Measurements from ENCODE around the gene PPOX.
A peak's percentile ranks its signal among the peaks of the same experiment; 100 is the strongest.

Gene PPOX

DNA sequence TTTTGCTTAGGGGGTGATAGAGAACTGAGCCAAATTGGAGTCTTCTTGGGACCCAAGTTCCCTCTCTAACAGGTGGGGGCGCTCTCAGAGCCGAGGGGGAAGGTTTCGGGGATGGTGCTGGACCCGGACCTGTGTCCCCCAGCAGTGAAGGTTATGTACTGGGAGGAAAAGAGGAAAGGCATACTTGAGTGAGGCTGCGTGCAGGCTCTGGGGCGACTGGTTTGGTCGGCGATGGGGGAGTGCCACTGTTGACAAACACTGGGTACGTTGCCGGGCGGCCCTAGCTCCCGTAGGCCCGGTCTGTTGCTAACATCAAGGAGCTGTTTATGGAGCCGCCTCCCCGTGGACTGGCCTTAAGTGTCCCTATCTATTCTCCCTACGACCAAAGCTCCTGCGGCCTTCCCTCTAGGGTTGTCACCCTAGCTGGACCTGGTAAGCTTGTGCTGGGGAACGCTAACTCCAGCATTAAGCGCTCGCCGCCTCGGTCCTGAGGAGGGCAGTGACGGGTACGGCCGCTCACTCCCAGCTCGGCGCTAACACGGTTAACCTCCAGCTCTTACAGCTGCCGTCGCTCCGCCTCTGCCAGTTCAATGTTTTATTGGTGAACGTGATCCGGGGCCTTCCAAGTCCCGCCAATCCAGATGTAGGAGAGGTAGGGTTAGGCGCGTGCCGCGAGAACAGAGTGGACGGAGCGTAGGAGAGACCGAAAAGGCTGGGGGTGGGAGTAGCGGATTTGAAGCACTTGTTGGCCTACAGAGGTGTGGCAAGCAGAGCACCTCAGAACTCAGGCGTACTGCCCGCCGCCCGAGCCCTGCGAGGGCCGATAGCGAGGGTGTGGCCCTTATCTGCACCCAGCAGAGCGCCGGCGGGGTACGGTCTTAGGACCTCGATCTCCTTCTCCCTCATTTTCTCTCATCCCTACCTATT, at the start of gene PPOX:
PPOX (plus strand) TSS at position 685 of the 927 bp plus-strand sequence. CDS start 422 bp downstream, outside the sequence.
- Histone ChIP-seq H3K36me3 (ENCODE audit: insufficient read depth, low read length) (peaks cover 21% of the 10 kb centered on the region; the same call in 1 of the 2 replicates), H2AFZ (ENCODE audit: low read length, unreplicated experiment) (peak within 1 kb of the TSS; percentile 17), H3K27ac (ENCODE audit: low read depth, low read length) (peak within 1 kb of the TSS; percentile 90), H3K27me3 (ENCODE audit: insufficient read depth, low read length) (no peaks in the 10 kb centered on the region), H3K79me2 (ENCODE audit: control insufficient read depth, insufficient read depth, low read length, unreplicated experiment) (no peaks in the 10 kb centered on the region), H3K4me1 (ENCODE audit: control insufficient read depth, insufficient read depth, low read length, unreplicated experiment) (no peaks in the 10 kb centered on the region), H3K4me3 (ENCODE audit: low read depth, low read length) (peak within 1 kb of the TSS; percentile 94)

DNA sequence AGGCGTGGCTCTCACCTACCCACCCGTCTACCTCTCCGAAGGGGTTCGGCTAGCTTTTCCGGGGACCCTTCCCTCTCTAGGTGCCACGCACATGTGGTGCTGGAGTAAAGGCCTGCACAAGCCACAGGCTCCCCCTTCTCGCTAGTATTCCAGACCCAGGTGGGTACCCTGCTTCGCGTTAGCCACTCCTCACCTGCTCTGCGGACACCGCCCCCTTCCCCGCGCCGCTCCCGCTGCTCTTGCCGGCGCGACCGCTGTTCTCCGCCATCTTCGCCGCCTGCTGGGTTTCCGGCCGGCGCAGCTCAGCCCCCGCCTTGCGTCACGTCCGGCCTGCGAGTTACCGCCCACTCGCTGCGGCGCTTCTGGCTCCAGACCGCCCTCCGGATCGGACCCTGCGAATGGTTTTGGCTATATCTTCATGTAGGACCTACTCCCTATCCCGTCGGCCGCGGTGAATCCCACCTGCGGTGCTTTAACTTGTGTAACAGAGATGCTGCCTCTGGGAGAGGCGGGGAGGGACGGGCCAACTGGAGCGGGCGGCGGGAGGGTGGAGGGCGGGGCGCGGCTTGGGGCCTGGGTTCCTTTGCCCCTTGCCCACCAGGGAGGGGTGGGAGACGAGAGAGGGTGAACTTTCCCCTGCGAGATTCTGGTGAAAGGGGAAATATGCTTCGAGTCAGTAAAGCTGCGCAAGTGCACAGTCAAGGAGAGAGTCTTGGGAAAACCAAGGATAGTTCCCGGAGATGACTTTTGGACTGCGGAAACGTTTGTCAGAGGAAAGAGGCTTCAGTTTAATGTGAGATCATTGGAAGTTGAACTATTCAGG, 48.3 kb upstream of the PPOX start, which contains the start of the genes NIT1 and PFDN2:
NIT1 (plus strand) TSS at position 347 of the 823 bp plus-strand sequence; CDS start at position 419, 72 bp downstream.
PFDN2 (minus strand) TSS at position 279 of the 823 bp plus-strand sequence; CDS start at position 268, 11 bp downstream.
- peak within 1 kb of the TSS; percentile 87 for H3K27ac ChIP-seq (ENCODE audit: low read depth, low read length)
- no peaks in the 10 kb centered on the region for H3K27me3 ChIP-seq (ENCODE audit: insufficient read depth, low read length)
- H3K4me3 ChIP-seq (ENCODE audit: low read depth, low read length), result peak within 1 kb of the TSS; percentile 93
- H2AFZ ChIP-seq (ENCODE audit: low read length, unreplicated experiment), result peak within 1 kb of the TSS; percentile 92
- peaks cover 14% of the 10 kb centered on the region; the same call in 1 of the 2 replicates for H3K36me3 ChIP-seq (ENCODE audit: insufficient read depth, low read length)
- peaks cover 40% of the 10 kb centered on the region for H3K4me1 ChIP-seq (ENCODE audit: control insufficient read depth, insufficient read depth, low read length, unreplicated experiment)
- H3K79me2 ChIP-seq (ENCODE audit: control insufficient read depth, insufficient read depth, low read length, unreplicated experiment), result peaks cover 57% of the 10 kb centered on the region

DNA sequence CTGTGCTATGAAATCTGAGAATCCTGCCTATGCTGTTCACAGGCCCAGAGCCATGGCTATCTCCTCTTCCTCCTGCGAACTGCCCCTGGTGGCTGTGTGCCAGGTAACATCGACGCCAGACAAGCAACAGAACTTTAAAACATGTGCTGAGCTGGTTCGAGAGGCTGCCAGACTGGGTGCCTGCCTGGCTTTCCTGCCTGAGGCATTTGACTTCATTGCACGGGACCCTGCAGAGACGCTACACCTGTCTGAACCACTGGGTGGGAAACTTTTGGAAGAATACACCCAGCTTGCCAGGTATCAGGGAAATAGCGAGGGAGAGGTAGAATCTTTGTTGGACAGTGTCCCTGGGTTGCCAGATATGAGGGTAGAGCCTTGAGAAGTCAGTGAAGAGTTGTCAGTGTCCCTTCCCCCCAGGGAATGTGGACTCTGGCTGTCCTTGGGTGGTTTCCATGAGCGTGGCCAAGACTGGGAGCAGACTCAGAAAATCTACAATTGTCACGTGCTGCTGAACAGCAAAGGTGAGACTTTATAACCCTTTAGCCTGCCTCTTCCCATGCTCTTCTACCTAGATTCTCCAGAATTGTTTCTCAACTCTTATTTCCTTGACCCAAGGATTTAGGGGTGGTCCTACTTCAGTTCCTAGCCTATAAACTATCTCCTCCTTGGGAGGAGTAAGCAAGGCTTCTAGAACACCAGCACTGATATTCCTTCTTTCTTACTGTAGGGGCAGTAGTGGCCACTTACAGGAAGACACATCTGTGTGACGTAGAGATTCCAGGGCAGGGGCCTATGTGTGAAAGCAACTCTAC, 46.9 kb upstream of the PPOX start:
- H3K36me3 ChIP-seq (ENCODE audit: insufficient read depth, low read length), result peaks cover 11% of the 10 kb centered on the region; the same call in 1 of the 2 replicates
- no peak overlapping the region for H2AFZ ChIP-seq (ENCODE audit: low read length, unreplicated experiment)
- H3K27me3 ChIP-seq (ENCODE audit: insufficient read depth, low read length), result no peaks in the 10 kb centered on the region
- H3K79me2 ChIP-seq (ENCODE audit: control insufficient read depth, insufficient read depth, low read length, unreplicated experiment), result peaks cover 44% of the 10 kb centered on the region
- H3K27ac ChIP-seq (ENCODE audit: low read depth, low read length), result peak overlapping the region; percentile 87
- H3K4me3 ChIP-seq (ENCODE audit: low read depth, low read length), result peak overlapping the region; percentile 93
- H3K4me1 ChIP-seq (ENCODE audit: control insufficient read depth, insufficient read depth, low read length, unreplicated experiment), result peaks cover 38% of the 10 kb centered on the region

DNA sequence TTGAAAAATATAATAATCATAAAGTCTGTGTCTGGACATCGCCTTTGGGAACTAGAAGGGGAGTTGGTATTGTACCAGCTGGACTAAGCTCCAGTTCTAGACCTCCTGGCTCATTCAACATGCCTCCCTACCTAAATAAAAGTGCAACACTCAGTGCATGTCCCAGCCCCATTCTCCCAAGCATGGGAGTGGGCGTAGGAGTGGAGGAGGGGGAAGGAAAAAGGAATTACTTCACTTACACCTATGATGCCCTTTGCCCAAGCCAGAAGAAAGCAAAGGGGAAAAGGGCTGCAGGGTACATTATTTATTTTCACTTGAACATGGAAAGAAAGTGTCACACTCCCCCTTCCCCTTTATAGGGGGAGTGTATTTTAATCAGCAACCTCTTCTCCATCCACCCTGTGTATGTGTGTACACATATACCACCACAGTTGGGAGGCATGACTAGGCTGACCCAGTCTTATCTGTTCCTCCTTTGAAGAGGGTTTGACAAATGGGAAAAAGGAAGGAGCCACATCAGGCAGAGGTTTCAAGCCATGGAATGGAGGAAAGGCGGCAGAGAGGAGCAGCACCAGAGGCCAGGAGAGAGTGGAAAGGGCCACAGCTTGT, 45.1 kb upstream of the PPOX start:
- Histone ChIP-seq H2AFZ (ENCODE audit: low read length, unreplicated experiment) (no peak overlapping the region), H3K36me3 (ENCODE audit: insufficient read depth, low read length) (peaks cover 11% of the 10 kb centered on the region; the same call in 1 of the 2 replicates), H3K27me3 (ENCODE audit: insufficient read depth, low read length) (no peaks in the 10 kb centered on the region), H3K4me3 (ENCODE audit: low read depth, low read length) (no peak overlapping the region), H3K79me2 (ENCODE audit: control insufficient read depth, insufficient read depth, low read length, unreplicated experiment) (peaks cover 35% of the 10 kb centered on the region), H3K27ac (ENCODE audit: low read depth, low read length) (no peak overlapping the region), H3K4me1 (ENCODE audit: control insufficient read depth, insufficient read depth, low read length, unreplicated experiment) (peaks cover 21% of the 10 kb centered on the region)

DNA sequence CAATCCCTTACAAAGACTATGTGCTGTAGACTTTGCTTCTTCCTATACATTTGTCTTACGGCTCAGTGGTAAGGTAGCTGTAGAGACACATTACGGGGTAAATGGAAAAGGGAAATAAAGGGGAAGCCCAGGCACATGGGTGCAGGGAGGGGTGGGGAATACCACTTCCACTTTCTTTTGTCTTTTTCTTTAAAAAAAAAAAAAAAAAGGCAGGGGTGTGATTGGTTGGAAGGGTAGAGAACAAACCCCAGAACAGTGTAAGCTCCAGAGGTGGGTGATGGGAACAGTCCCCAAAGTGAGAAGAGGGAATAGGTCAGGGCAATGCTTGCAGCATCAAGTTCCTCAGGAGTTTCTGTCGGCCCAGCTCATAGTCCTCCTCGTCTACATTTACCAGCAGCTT, 44.4 kb upstream of the PPOX start:
- peaks cover 32% of the 10 kb centered on the region for H3K79me2 ChIP-seq (ENCODE audit: control insufficient read depth, insufficient read depth, low read length, unreplicated experiment)

DNA sequence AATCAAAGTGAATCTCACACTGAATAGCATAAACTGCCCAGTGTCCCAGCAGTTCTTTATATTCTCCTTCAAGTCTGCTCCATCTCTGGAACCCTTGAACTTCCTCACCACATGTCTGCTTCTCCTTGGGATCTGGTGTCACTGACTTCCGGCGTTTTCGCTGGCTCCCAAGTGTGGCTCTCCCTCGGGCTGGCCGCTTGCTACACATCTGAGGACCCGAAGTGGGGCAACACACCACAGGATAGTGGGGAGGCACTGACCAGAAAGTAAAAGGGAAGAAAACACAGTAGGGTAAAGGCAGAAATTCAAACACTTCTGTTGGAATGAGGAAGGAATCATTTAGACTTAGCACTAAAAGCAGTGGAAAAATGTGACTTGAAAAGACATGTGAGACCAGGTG, 43.3 kb upstream of the PPOX start:
- peaks cover 19% of the 10 kb centered on the region for H3K4me1 ChIP-seq (ENCODE audit: control insufficient read depth, insufficient read depth, low read length, unreplicated experiment)
- H3K36me3 ChIP-seq (ENCODE audit: insufficient read depth, low read length), result peaks cover 21% of the 10 kb centered on the region; the same call in 1 of the 2 replicates
- no peak overlapping the region for H3K27ac ChIP-seq (ENCODE audit: low read depth, low read length)
- no peaks in the 10 kb centered on the region for H3K27me3 ChIP-seq (ENCODE audit: insufficient read depth, low read length)
- no peak overlapping the region for H3K4me3 ChIP-seq (ENCODE audit: low read depth, low read length)
- no peak overlapping the region for H2AFZ ChIP-seq (ENCODE audit: low read length, unreplicated experiment)
- peaks cover 34% of the 10 kb centered on the region for H3K79me2 ChIP-seq (ENCODE audit: control insufficient read depth, insufficient read depth, low read length, unreplicated experiment)

More for the DNA sequence above, 44.4 kb upstream of the PPOX start:
- Histone ChIP-seq H3K27me3 (ENCODE audit: insufficient read depth, low read length) (no peaks in the 10 kb centered on the region), H3K36me3 (ENCODE audit: insufficient read depth, low read length) (peaks cover 12% of the 10 kb centered on the region; the same call in 1 of the 2 replicates), H3K27ac (ENCODE audit: low read depth, low read length) (no peak overlapping the region), H2AFZ (ENCODE audit: low read length, unreplicated experiment) (no peak overlapping the region), H3K4me3 (ENCODE audit: low read depth, low read length) (no peak overlapping the region), H3K4me1 (ENCODE audit: control insufficient read depth, insufficient read depth, low read length, unreplicated experiment) (peaks cover 19% of the 10 kb centered on the region)

DNA sequence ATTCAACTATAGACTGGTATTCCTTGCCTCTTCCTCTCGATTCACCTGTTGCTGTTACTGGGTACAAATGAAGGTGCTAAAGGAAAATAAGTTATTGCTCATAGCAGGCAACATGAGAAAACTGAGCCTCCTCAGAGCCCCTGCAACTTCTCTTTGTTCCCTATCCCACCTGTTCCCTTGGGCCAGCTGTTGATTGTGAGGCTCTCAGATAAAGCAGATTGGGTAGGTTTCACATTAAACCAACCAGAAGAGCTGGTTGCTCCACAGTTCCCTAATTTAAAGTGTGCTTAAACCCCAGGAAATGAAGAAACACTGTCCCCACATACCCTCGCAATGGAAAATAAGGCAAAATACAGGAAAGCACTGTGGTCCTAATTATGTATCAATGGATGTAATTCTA, 38.6 kb upstream of the PPOX start:
- Histone ChIP-seq H3K36me3 (ENCODE audit: insufficient read depth, low read length) (peaks cover 22% of the 10 kb centered on the region), H3K27me3 (ENCODE audit: insufficient read depth, low read length) (no peaks in the 10 kb centered on the region), H2AFZ (ENCODE audit: low read length, unreplicated experiment) (no peak overlapping the region), H3K4me1 (ENCODE audit: control insufficient read depth, insufficient read depth, low read length, unreplicated experiment) (peaks cover 14% of the 10 kb centered on the region), H3K27ac (ENCODE audit: low read depth, low read length) (no peak overlapping the region), H3K79me2 (ENCODE audit: control insufficient read depth, insufficient read depth, low read length, unreplicated experiment) (peaks cover 64% of the 10 kb centered on the region), H3K4me3 (ENCODE audit: low read depth, low read length) (no peak overlapping the region)

DNA sequence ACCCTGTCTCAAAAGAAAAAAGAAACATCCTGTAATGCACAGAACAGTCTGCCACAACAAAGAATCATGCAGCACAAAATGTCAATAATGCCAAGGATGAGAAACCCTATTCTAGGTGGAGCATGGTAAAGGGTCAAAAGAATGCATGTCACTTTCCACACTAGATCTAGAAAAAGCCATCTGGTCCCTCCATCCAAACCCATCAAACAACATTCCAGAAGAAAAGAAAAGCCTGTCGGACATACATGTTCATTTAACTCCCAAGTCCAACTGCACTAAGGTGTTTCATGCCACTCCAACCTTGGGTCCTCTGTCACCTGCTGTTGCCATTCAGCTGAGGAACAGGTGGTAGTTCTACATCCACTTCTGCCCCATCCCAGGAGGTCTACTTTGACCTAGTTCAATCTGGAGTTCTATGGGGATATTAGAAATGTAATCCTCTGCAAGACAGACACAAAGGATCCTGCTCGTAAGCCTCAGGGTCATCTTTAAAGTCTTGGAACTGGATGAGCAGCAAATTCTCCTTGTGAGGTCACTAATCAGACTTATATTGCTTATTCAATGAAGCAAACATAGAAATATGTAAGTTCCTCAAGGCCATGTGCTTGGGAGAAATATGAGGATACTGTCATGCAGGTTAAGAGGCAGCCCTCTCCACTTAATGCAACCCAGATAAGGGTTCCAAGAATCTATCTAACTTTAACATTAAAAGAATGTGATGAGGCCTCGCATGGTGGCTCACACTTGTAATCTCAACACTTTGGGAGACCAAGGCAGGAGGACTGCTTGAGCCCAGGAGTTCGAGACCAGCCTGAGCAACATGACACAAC, 37.4 kb upstream of the PPOX start:
- no peak overlapping the region for H2AFZ ChIP-seq (ENCODE audit: low read length, unreplicated experiment)
- no peaks in the 10 kb centered on the region for H3K27me3 ChIP-seq (ENCODE audit: insufficient read depth, low read length)
- H3K79me2 ChIP-seq (ENCODE audit: control insufficient read depth, insufficient read depth, low read length, unreplicated experiment), result peaks cover 70% of the 10 kb centered on the region
- H3K27ac ChIP-seq (ENCODE audit: low read depth, low read length), result no peak overlapping the region
- H3K4me1 ChIP-seq (ENCODE audit: control insufficient read depth, insufficient read depth, low read length, unreplicated experiment), result peaks cover 14% of the 10 kb centered on the region
- H3K36me3 ChIP-seq (ENCODE audit: insufficient read depth, low read length), result peaks cover 22% of the 10 kb centered on the region
- no peak overlapping the region for H3K4me3 ChIP-seq (ENCODE audit: low read depth, low read length)

DNA sequence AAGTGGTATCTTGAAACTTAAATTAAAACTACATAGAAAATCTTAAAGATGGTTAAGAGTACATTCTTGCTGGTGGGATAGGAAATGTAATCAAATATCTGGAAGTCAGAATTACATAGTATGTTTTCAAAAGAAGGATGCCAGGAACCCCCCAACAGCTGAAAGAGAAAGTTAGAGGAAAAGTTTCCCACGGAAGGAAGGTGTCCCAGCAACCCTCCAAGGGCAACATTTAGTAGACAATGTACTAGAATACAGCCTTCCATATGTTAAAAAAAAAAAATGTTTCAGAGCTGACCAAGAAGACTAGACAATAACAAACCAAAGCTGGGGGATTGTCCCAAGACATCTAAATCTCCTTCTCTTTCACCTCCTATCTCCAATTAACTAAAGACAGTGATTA, 36.0 kb upstream of the PPOX start:
- Histone ChIP-seq H2AFZ (ENCODE audit: low read length, unreplicated experiment) (no peak overlapping the region), H3K4me3 (ENCODE audit: low read depth, low read length) (peak overlapping the region; percentile 92), H3K27ac (ENCODE audit: low read depth, low read length) (no peak overlapping the region), H3K4me1 (ENCODE audit: control insufficient read depth, insufficient read depth, low read length, unreplicated experiment) (peaks cover 14% of the 10 kb centered on the region), H3K79me2 (ENCODE audit: control insufficient read depth, insufficient read depth, low read length, unreplicated experiment) (peaks cover 78% of the 10 kb centered on the region), H3K36me3 (ENCODE audit: insufficient read depth, low read length) (peaks cover 22% of the 10 kb centered on the region), H3K27me3 (ENCODE audit: insufficient read depth, low read length) (no peaks in the 10 kb centered on the region)
